Thoracic aorta (tissue), 2 donors: Measurements from ENCODE around the gene CIC. TPM values are rescaled to one million over a fixed set of nuclear protein-coding genes. Genes with fewer than 3 reads are reported as not detected.

ENCODE experiments used
- ATAC-seq: fragments of 150-250 bp; one replicate; pipeline ENCODE4 v1.8.0; 2017; ENCODE audit warnings: low read depth; ENCODE audit not compliant: insufficient number of reproducible peaks, low FRiP score
- DNase-seq: peaks from one replicate; pipeline ENCODE4 v3.0.0-alpha.2; 2020; ENCODE audit warnings: low spot score
- H3K27ac ChIP-seq, 2 donors: fragments of 200-600 bp; sonication (generic); 1 replicate in 1 of 2; 2 replicates in 1 of 2; pipeline ENCODE4 v1.5.1; 2016; ENCODE audit warnings: mild to moderate bottlenecking in 2 of 2, moderate library complexity in 2 of 2
- H3K27me3 ChIP-seq: fragments of 200-600 bp; sonication (generic); replicated peaks from 2 replicates; pipeline ENCODE4 v1.6.0; 2016; ENCODE audit warnings: mild to moderate bottlenecking; ENCODE audit not compliant: insufficient read depth
- H3K36me3 ChIP-seq: fragments of 200-600 bp; sonication (generic); one replicate; pipeline ENCODE4 v1.5.1; 2016
- H3K4me1 ChIP-seq, 2 donors: fragments of 200-600 bp; sonication (generic); 1 replicate in 1 of 2; 2 replicates in 1 of 2; pipeline versions ENCODE4 v1.5.1 to v1.6.0; 2016; ENCODE audit warnings: low read depth in 2 of 2, mild to moderate bottlenecking in 1 of 2; ENCODE audit not compliant: control insufficient read depth in 1 of 2
- H3K4me3 ChIP-seq: fragments of 200-600 bp; sonication (generic); 2 replicates; pipeline ENCODE4 v1.5.1; 2016; ENCODE audit warnings: mild to moderate bottlenecking
- H3K9me3 ChIP-seq: fragments of 200-600 bp; sonication (generic); 2 replicates; pipeline ENCODE4 v1.5.1; 2016
- CTCF ChIP-seq: fragments of 200-600 bp; sonication (generic); IDR thresholded peaks from one replicate; pipeline ENCODE4 v1.5.1; 2019; ENCODE audit warnings: antibody characterized with exemption
- total RNA-seq, 2 donors: library from RNA; depleted of rRNA; stranded (reverse); fragments of >200 nt; gene quantifications; one replicate each; pipeline versions ENCODE4 v1.1.0 to v1.2.3, GENCODE V29; 2016

CIC gene
- total RNA-seq, 2 donors from 2014 or later, result 57.1 to 112 TPM

GRCh38 chr19:42271861-42272534 is 2.9 kb downstream of the CIC start:
- H3K4me3 ChIP-seq, result no peak overlapping the region
- H3K27me3 ChIP-seq, result no peaks in the 10 kb centered on the region
- ATAC-seq (no peak), DNase-seq (no peak)
- peaks cover 28 to 68% of the 10 kb centered on the region in 2 donors for H3K4me1 ChIP-seq
- TF ChIP-seq CTCF, result no peak
- peak overlapping the region; percentile 85 to 99 for H3K27ac ChIP-seq
- H3K9me3 ChIP-seq, result no peaks in the 10 kb centered on the region
- H3K36me3 ChIP-seq, result peaks cover 30% of the 10 kb centered on the region

DNA sequence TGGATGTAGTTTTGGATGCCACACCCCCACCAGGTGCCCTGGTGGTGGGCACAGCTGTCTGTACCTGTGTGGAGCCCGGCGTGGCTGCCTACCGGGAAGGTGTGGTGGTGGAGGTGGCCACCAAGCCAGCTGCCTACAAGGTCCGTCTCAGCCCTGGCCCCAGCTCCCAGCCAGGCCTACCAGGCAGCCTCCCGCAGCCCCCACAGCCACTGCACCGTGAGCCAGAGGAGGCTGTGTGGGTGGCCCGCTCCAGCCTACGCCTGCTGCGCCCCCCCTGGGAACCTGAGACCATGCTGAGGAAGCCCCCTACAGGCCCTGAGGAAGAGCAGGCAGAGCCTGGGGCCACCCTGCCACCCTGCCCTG is 3.5 kb downstream of the CIC start:
- no peak overlapping the region for H3K4me3 ChIP-seq
- peaks cover 30% of the 10 kb centered on the region for H3K36me3 ChIP-seq
- no peak for TF ChIP-seq CTCF
- H3K27me3 ChIP-seq, result no peaks in the 10 kb centered on the region
- ATAC-seq (no peak), DNase-seq (no peak)
- H3K4me1 ChIP-seq, result peaks cover 33 to 72% of the 10 kb centered on the region in 2 donors
- no peak overlapping the region for H3K27ac ChIP-seq
- H3K9me3 ChIP-seq, result no peaks in the 10 kb centered on the region

GRCh38 chr19:42272989-42273406 is 3.9 kb downstream of the CIC start:
- no peak for TF ChIP-seq CTCF
- H3K4me3 ChIP-seq, result no peak overlapping the region
- peaks cover 38 to 72% of the 10 kb centered on the region in 2 donors for H3K4me1 ChIP-seq
- no peaks in the 10 kb centered on the region for H3K9me3 ChIP-seq
- no peak for ATAC-seq
- H3K27ac ChIP-seq, result no peak overlapping the region
- peaks cover 30% of the 10 kb centered on the region for H3K36me3 ChIP-seq
- no peak for DNase-seq
- H3K27me3 ChIP-seq, result no peaks in the 10 kb centered on the region

DNA sequence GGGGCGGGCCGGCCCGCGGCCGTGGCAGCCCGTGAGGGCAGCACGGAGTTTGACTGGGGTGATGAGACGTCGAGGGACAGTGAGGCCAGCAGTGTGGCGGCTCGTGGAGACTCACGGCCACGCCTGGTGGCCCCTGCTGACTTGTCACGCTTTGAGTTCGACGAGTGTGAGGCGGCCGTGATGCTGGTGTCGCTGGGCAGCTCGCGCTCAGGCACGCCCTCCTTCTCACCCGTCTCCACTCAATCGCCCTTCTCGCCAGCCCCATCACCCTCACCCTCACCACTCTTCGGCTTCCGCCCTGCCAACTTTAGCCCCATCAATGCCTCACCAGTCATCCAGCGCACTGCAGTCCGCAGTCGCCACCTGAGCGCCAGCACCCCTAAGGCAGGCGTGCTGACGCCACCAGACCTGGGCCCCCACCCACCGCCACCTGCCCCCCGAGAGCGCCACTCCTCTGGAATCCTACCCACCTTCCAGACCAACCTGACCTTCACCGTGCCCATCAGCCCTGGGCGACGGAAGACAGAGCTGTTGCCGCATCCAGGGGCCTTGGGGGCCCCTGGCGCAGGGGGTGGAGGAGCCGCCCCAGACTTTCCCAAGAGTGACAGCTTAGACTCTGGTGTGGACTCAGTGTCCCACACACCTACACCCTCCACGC is 4.5 kb downstream of the CIC start:
- H3K27ac ChIP-seq, result no peak overlapping the region
- no peak for DNase-seq

More for the DNA sequence above, 4.5 kb downstream of the CIC start:
- Histone ChIP-seq H3K9me3 (no peaks in the 10 kb centered on the region), H3K36me3 (peaks cover 30% of the 10 kb centered on the region), H3K4me1 (peaks cover 44 to 77% of the 10 kb centered on the region in 2 donors), H3K4me3 (no peak overlapping the region), H3K27me3 (no peaks in the 10 kb centered on the region)
- ATAC-seq, result no peak
- no peak for TF ChIP-seq CTCF
